HepG2 (cell line): ENCODE measurements around the gene NOB1. TPM values are rescaled to one million over a fixed set of nuclear protein-coding genes. Genes with fewer than 3 reads are reported as not detected.

Source experiments
- HNRNPL ChIP-seq: fragments of 200-400 bp; formaldehyde crosslinking; IDR thresholded peaks from 2 replicates; pipeline ENCODE4 v1.6.1; 2017; ENCODE audit warnings: mild to moderate bottlenecking, low read depth, low read length
- LRRFIP1 ChIP-seq: sonication (generic); formaldehyde crosslinking; conservative IDR thresholded peaks from 2 replicates; pipeline ENCODE4 v1.4.0; 2020; ENCODE audit warnings: missing genetic modification reagents
- MNT ChIP-seq: fragments of 450-650 bp; IDR thresholded peaks from 2 replicates; pipeline ENCODE4 v1.6.1; 2016
- ZBTB10 ChIP-seq: sonication (generic); formaldehyde crosslinking; IDR thresholded peaks from 2 replicates; pipeline ENCODE4 v1.4.0; 2020; ENCODE audit warnings: missing genetic modification reagents, borderline replicate concordance
- polyA plus RNA-seq, 8 experiments: library from polyadenylated mRNA; depleted of rRNA in 3 of 8; stranded (reverse) in 7 of 8; unstranded in 1 of 8; fragments of >200 nt; fragmentation: Illumina TruSeq in 4 of 8; extraction: Trizol in 4 of 8; gene quantifications; 2 replicates each; pipeline versions ENCODE4 v1.2.1 to v1.2.3, GENCODE V29; 2011 to 2016; ENCODE audit warnings: low read depth in 4 of 8, missing spikeins in 1 of 8, mixed read lengths in 1 of 8; ENCODE audit not compliant: insufficient read depth in 1 of 8
- total RNA-seq, 5 experiments: library from RNA; depleted of rRNA; stranded (reverse); fragments of >200 nt; fragmentation: Illumina TruSeq; extraction: Trizol; gene quantifications; 2 replicates each; pipeline ENCODE4 v1.2.3, GENCODE V29; 2016; ENCODE audit warnings: low read depth in 1 of 5

NOB1 gene
- total and polyA plus RNA-seq, 2 of the 13 experiments (the other 11 are each of a cell fraction or from before 2014, with no cell fraction given) = 47.1 to 162 TPM

- TF ChIP-seq ZBTB10 (CRISPR knock-in tag) (no peak), LRRFIP1 (CRISPR knock-in tag) (no peak), MNT (peak; percentile 70; the same call in 1 of the 2 replicates), HNRNPL (0 out of 2 replicates have a peak, but pooled peaks have one; percentile 42)
These were observed 12.5 kb downstream of the NOB1 start (continued) for GRCh38 chr16:69741951-69742904.
